ENCODE results near the gene E2F6. TPM values are rescaled to one million over a fixed set of nuclear protein-coding genes. Genes with fewer than 3 reads are reported as not detected.

The E2F6 gene
- total RNA-seq, 1 experiment from 2014 or later: 22.0 TPM

Other genes with a start within 250 kb of the E2F6 start
- 8.2 and 12.8 TPM in 2 replicates for gene ROCK2, start 121.5 kb downstream of the E2F6 start, total RNA-seq (2014; rRNA removed; shearing (Covaris generic))
- 4.2 and 6.6 TPM in 2 replicates for gene GREB1, start 67.9 kb upstream of the E2F6 start, total RNA-seq (2014; rRNA removed; shearing (Covaris generic))
- gene NTSR2, start 204.0 kb upstream of the E2F6 start, total RNA-seq (2014; rRNA removed; shearing (Covaris generic)): not detected in 2 replicates

All from H4 (cell line).